Measurements from ENCODE around the gene SCUBE1. TPM values are rescaled to one million over a fixed set of nuclear protein-coding genes. Genes with fewer than 3 reads are reported as not detected.

The SCUBE1 gene
- total RNA-seq, 2 donors from 2014 or later = 3.8 to 5.8 TPM

Other genes with a start within 250 kb of the SCUBE1 start
- 10 to 100 TPM; 22.6 to 23.0 TPM for gene BIK, start 232.6 kb downstream of the SCUBE1 start, total RNA-seq
- 10 to 100 TPM; 15.2 to 19.7 TPM for gene MCAT, start 200.0 kb downstream of the SCUBE1 start, total RNA-seq
- gene TSPO, start 191.8 kb downstream of the SCUBE1 start, total RNA-seq = 100 to 1,000 TPM; 250 to 259 TPM
- 10 to 100 TPM; 79.5 to 91.6 TPM for gene TTLL12, start 156.2 kb downstream of the SCUBE1 start, total RNA-seq
- gene MPPED1, start 68.6 kb upstream of the SCUBE1 start, total RNA-seq = not detected